ENCODE results near the gene LDLRAD1. TPM values are rescaled to one million over a fixed set of nuclear protein-coding genes. Genes with fewer than 3 reads are reported as not detected.
"Not testable (repeated sequence)": the region's sequence is repeated elsewhere in the genome, so short reads cannot be mapped to it uniquely, and the experiment has no call there.

Gene LDLRAD1
- total and polyA plus RNA-seq, 10 of the 15 experiments (the other 5 are each of a cell fraction or from before 2014, with no cell fraction given): not detected

GRCh38 chr1:54027848-54028247 is 9.9 kb upstream of the LDLRAD1 start:
- RAD21 ChIA-PET (ENCODE audit: unreplicated experiment): no interaction called here
- 98% methylated on average over 5 of the region's 5 CpGs for WGBS (ENCODE audit: insufficient coverage, insufficient replicate concordance, low lambda C conversion rate, missing lambda C conversion rate)
- DNase-seq (ENCODE audit: low read depth, low spot score): no peak
- H3K27ac ChIP-seq (ENCODE audit: control insufficient read depth, insufficient read depth): no peak overlapping the region
- SMC1A ChIA-PET (ENCODE audit: uncharacterized antibody, unreplicated experiment): interaction anchor here (1.0 kb wide), 1 partner anchor 59 kb away, joined by 3 read pairs; no protein-coding TSS in a partner anchor
- intact Hi-C loops (cut with micrococcal nuclease; ENCODE audit: unreplicated experiment) (no loop called here), in situ Hi-C loops (cut with MboI) (no loop called here)
- H3K36me3 ChIP-seq (ENCODE audit: control insufficient read depth in 2 of 2, insufficient read depth in 2 of 2, low read length in 1 of 2): peaks cover 0 to 5% of the 10 kb centered on the region in 2 experiments; a peak in 1 of 4 replicates
- no peaks in the 10 kb centered on the region for H3K27me3 ChIP-seq (replicated peaks in 1 of 2; ENCODE audit: control insufficient read depth in 2 of 2, insufficient read depth in 2 of 2, low read length in 1 of 2)
- ATAC-seq: no peak
- H4K20me1 ChIP-seq (ENCODE audit: control insufficient read depth, insufficient read depth): no peaks in the 10 kb centered on the region
- no peak for TF ChIP-seq CHD4 (IDR thresholded peaks at IDR 0.05)
- no peak for TF ChIP-seq SKIL (IDR thresholded peaks at IDR 0.05; ENCODE audit: low read depth, poor library complexity, severe bottlenecking)
- no peak for TF ChIP-seq LARP7 (IDR thresholded peaks at IDR 0.05)
- no peak for TF ChIP-seq ZNF274 (IDR thresholded peaks at IDR 0.05; ENCODE audit: insufficient read depth, insufficient read length)
- no peak for TF ChIP-seq EED (IDR thresholded peaks at IDR 0.05; ENCODE audit: low read depth)
- TF ChIP-seq NFIC (IDR thresholded peaks at IDR 0.05; ENCODE audit: low read depth, low read length): no peak
- TF ChIP-seq POLR2AphosphoS2 (IDR thresholded peaks at IDR 0.05; ENCODE audit: low read depth, low read length): no peak
- TF ChIP-seq TCF12 (IDR thresholded peaks at IDR 0.05; ENCODE audit: low read depth, low read length): no peak
- TF ChIP-seq NBN (IDR thresholded peaks at IDR 0.05): no peak
- TF ChIP-seq IRF4 (IDR thresholded peaks at IDR 0.05; ENCODE audit: low read depth, low read length): no peak
- TF ChIP-seq SMAD1 (IDR thresholded peaks at IDR 0.05; ENCODE audit: low read depth, partially characterized antibody): no peak
- no peak for TF ChIP-seq ZNF687 (IDR thresholded peaks at IDR 0.05)
- TF ChIP-seq YBX1 (IDR thresholded peaks at IDR 0.05): no peak
- TF ChIP-seq HDAC2 (IDR thresholded peaks at IDR 0.05): no peak
- no peak for TF ChIP-seq SMC3 (IDR thresholded peaks at IDR 0.05; ENCODE audit: borderline replicate concordance, low read length)
- no peaks in the 10 kb centered on the region for H3K4me1 ChIP-seq (ENCODE audit: control insufficient read depth, insufficient read depth, low read length)
- H3K79me2 ChIP-seq (ENCODE audit: control insufficient read depth, insufficient read depth, low read length): no peaks in the 10 kb centered on the region
- BruUV-seq (replicated peaks): no TSS peak
- no peak overlapping the region for H3K9ac ChIP-seq (ENCODE audit: control insufficient read depth, insufficient read depth, low read length)
- H3K9me3 ChIP-seq (replicated peaks; ENCODE audit: control insufficient read depth, insufficient read depth, low read length): no peaks in the 10 kb centered on the region
- H3K4me3 ChIP-seq: no peak overlapping the region
- no peak overlapping the region for H2AFZ ChIP-seq (ENCODE audit: control insufficient read depth, low read depth, low read length)
- POLR2A ChIA-PET: no interaction called here
- no peak overlapping the region for H3K4me2 ChIP-seq (ENCODE audit: control insufficient read depth, insufficient read depth)
- no peak for FAIRE-seq
- CTCF ChIA-PET: no interaction called here

- RAD21 ChIA-PET (ENCODE audit: unreplicated experiment); H4K20me1 ChIP-seq (ENCODE audit: control insufficient read depth, insufficient read depth); FAIRE-seq; H3K27ac ChIP-seq (ENCODE audit: control insufficient read depth, insufficient read depth); H3K4me1 ChIP-seq (ENCODE audit: control insufficient read depth, insufficient read depth, low read length); H3K27me3 ChIP-seq (replicated peaks in 1 of 2; ENCODE audit: control insufficient read depth in 2 of 2, insufficient read depth in 2 of 2, low read length in 1 of 2); SMC1A ChIA-PET (ENCODE audit: uncharacterized antibody, unreplicated experiment); H3K9me3 ChIP-seq (replicated peaks; ENCODE audit: control insufficient read depth, insufficient read depth, low read length); H3K36me3 ChIP-seq (ENCODE audit: control insufficient read depth in 2 of 2, insufficient read depth in 2 of 2, low read length in 1 of 2); H3K4me2 ChIP-seq (ENCODE audit: control insufficient read depth, insufficient read depth); ATAC-seq; H2AFZ ChIP-seq (ENCODE audit: control insufficient read depth, low read depth, low read length); DNase-seq (ENCODE audit: low read depth, low spot score); BruUV-seq (replicated peaks); H3K9ac ChIP-seq (ENCODE audit: control insufficient read depth, insufficient read depth, low read length); intact Hi-C loops (cut with micrococcal nuclease; ENCODE audit: unreplicated experiment); POLR2A ChIA-PET; H3K79me2 ChIP-seq (ENCODE audit: control insufficient read depth, insufficient read depth, low read length); in situ Hi-C loops (cut with MboI); H3K4me3 ChIP-seq: not testable (repeated sequence)
- CTCF ChIA-PET: interaction anchor here (1.0 kb wide), 1 partner anchor 65 kb away, joined by 4 read pairs; no protein-coding TSS in a partner anchor
- 81% methylated on average over 1 of the region's 1 CpG for WGBS (ENCODE audit: insufficient coverage, insufficient replicate concordance, low lambda C conversion rate, missing lambda C conversion rate)
These were observed 6.8 kb upstream of the LDLRAD1 start for GRCh38 chr1:54024811-54025210.
